GM19468 (cell line): ENCODE results near the gene LYSET.
A peak's percentile ranks its signal among the peaks of the same experiment; 100 is the strongest.
"Not testable (repeated sequence)": the region's sequence is repeated elsewhere in the genome, so short reads cannot be mapped to it uniquely, and the experiment has no call there.

Experiments
- ATAC-seq: cut with Tn5 transposase; IDR thresholded peaks from one replicate; pipeline ENCODE4 v1.9.1; 2021; ENCODE audit warnings: mild to moderate bottlenecking, moderate library complexity, moderate number of reproducible peaks; ENCODE audit not compliant: unreplicated experiment; ENCODE audit errors: extremely low read depth

LYSET gene

GRCh38 chr14:93165271-93166265 lies 19.5 kb upstream of the LYSET start:
- ATAC-seq = not testable (repeated sequence)

- not testable (repeated sequence) for ATAC-seq
Observed at GRCh38 chr14:93168610-93169009, 16.5 kb upstream of the LYSET start.

- ATAC-seq = not testable (repeated sequence)
Observed at GRCh38 chr14:93169619-93170018, 15.5 kb upstream of the LYSET start.

GRCh38 chr14:93170141-93170540 lies 15.0 kb upstream of the LYSET start:
- not testable (repeated sequence) for ATAC-seq

GRCh38 chr14:93171376-93171775 lies 13.7 kb upstream of the LYSET start:
- no peak for ATAC-seq

GRCh38 chr14:93173943-93174395 lies 11.1 kb upstream of the LYSET start:
- no peak for ATAC-seq

- ATAC-seq = not testable (repeated sequence)
Observed at GRCh38 chr14:93174731-93175130, 10.4 kb upstream of the LYSET start.

GRCh38 chr14:93175492-93175891 lies 9.6 kb upstream of the LYSET start:
- no peak for ATAC-seq

GRCh38 chr14:93183596-93184317 lies 1.4 kb upstream of the LYSET start:
- no peak for ATAC-seq

GRCh38 chr14:93185349-93185720 lies 218 bp downstream of the LYSET start:
- no peak for ATAC-seq

GRCh38 chr14:93186466-93186865 lies 1.3 kb downstream of the LYSET start:
- ATAC-seq = no peak

- ATAC-seq = no peak
Observed at GRCh38 chr14:93186956-93187355, 1.8 kb downstream of the LYSET start.

GRCh38 chr14:93195316-93195999 lies 10.3 kb downstream of the LYSET start:
- ATAC-seq = no peak

- ATAC-seq = no peak
Observed at GRCh38 chr14:93199031-93199430, 13.9 kb downstream of the LYSET start.

- ATAC-seq = no peak
Observed at GRCh38 chr14:93200553-93200952, 15.4 kb downstream of the LYSET start.

GRCh38 chr14:93201155-93201704 lies 16.1 kb downstream of the LYSET start:
- no peak for ATAC-seq

GRCh38 chr14:93206793-93207467 lies 21.8 kb downstream of the LYSET start, which contains the start of the genes GON7 and UBR7:
GON7 (minus strand) TSS chr14:93207065; CDS start chr14:93207037, 28 bp downstream.
UBR7 (plus strand) TSS chr14:93207256; CDS start chr14:93207292, 36 bp downstream.
- peak; percentile 91 for ATAC-seq

GRCh38 chr14:93207468-93208308 lies 22.6 kb downstream of the LYSET start:
- ATAC-seq = no peak

GRCh38 chr14:93212432-93212831 lies 27.3 kb downstream of the LYSET start:
- peak; percentile 74 for ATAC-seq
